BE2C (cell line): Measurements from ENCODE around the gene PDE6B.

Experiments used
- DNase-seq: peaks from one replicate; pipeline ENCODE4 v3.0.0-alpha.2; 2020
- H3K27me3 ChIP-seq: fragments of 250-450 bp; sonication (Bioruptor Pico); 2 replicates; pipeline ENCODE4 v1.5.1; 2020; ENCODE audit warnings: mild to moderate bottlenecking
- H3K36me3 ChIP-seq: fragments of 250-450 bp; sonication (Bioruptor Pico); 2 replicates; pipeline ENCODE4 v1.5.1; 2020; ENCODE audit warnings: mild to moderate bottlenecking
- H3K4me1 ChIP-seq: fragments of 250-450 bp; sonication (Bioruptor Pico); 2 replicates; pipeline ENCODE4 v1.5.1; 2020
- H3K4me3 ChIP-seq: 2 replicates; pipeline ENCODE4 v1.5.1; 2011; ENCODE audit warnings: low read depth, low read length
- H3K9me3 ChIP-seq: fragments of 250-450 bp; sonication (Bioruptor Pico); 2 replicates; pipeline ENCODE4 v1.5.1; 2020
- TF ChIP-seq, protein P1 (sequence below): IDR thresholded peaks from 2 replicates; pipeline ENCODE4 v1.5.1; 2012; ENCODE audit warnings: mild to moderate bottlenecking, low read depth, low read length

Gene PDE6B

DNA sequence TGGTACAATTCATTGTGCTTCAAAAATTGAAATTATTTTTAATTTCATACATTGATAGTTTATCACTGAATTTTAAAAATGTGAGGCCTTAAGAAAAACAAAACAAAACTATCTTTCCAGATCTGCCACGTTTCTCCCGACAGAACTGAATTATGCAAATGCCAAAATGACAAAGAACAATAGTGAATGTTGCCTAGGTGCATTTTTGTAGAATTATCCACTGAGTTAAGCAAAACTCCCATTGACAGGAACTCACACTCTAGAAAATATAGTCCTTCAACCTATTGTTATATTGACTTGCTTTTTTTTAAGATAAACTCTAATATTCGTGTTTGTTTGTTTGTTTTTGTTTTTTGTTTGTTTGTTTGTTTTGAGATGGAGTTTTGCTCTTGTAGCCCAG lies 86.7 kb downstream of the PDE6B start:
- H3K27me3 ChIP-seq, result no peaks in the 10 kb centered on the region
- H3K4me3 ChIP-seq, result no peak overlapping the region
- H3K9me3 ChIP-seq, result no peaks in the 10 kb centered on the region
- DNase-seq, result no peak
- H3K4me1 ChIP-seq, result no peaks in the 10 kb centered on the region
- H3K36me3 ChIP-seq, result peaks cover 5% of the 10 kb centered on the region; the same call in 1 of the 2 replicates
- TF ChIP-seq, protein P1, sequence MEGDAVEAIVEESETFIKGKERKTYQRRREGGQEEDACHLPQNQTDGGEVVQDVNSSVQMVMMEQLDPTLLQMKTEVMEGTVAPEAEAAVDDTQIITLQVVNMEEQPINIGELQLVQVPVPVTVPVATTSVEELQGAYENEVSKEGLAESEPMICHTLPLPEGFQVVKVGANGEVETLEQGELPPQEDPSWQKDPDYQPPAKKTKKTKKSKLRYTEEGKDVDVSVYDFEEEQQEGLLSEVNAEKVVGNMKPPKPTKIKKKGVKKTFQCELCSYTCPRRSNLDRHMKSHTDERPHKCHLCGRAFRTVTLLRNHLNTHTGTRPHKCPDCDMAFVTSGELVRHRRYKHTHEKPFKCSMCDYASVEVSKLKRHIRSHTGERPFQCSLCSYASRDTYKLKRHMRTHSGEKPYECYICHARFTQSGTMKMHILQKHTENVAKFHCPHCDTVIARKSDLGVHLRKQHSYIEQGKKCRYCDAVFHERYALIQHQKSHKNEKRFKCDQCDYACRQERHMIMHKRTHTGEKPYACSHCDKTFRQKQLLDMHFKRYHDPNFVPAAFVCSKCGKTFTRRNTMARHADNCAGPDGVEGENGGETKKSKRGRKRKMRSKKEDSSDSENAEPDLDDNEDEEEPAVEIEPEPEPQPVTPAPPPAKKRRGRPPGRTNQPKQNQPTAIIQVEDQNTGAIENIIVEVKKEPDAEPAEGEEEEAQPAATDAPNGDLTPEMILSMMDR, result no peak

DNA sequence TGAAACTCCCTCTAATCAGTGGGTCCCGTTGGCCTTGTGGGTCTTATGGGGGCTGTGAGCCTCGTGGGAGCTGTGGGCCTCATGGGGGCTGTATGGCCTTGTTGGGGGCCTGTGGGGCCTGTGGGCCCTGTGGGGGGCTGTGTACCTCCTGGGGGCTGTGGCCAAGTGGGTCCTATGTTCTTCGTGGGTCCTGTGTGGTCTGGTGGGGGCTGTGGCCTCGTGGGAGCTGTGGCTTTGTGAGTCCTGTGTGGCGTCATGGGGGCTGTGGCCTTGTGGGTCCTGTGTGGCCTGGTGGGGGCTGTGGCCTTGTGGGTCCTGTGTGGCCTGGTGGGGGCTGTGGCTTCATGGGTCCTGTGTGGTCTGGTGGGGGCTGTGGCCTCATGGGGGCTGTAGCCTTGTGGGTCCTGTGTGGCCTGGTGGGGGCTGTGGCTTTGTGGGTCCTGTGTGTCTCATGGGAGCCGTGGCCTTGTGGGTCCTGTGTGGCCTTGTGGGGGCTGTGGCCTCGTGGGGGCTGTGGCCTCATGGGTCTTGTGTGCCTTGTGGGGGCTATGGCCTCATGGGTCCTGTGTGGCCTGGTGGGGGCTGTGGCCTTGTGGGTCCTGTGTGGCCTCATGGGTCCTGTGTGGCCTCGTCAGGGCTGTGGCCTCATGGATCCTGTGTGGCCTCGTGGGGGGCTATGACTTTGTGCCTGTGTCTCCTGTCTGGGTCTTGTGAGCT lies 87.7 kb downstream of the PDE6B start:
- H3K36me3 ChIP-seq, result peaks cover 5% of the 10 kb centered on the region; the same call in 1 of the 2 replicates
- H3K9me3 ChIP-seq, result no peaks in the 10 kb centered on the region
- no peak overlapping the region for H3K4me3 ChIP-seq
- TF ChIP-seq, protein P1, result no peak
- H3K4me1 ChIP-seq, result no peaks in the 10 kb centered on the region
- H3K27me3 ChIP-seq, result no peaks in the 10 kb centered on the region
- DNase-seq, result no peak

DNA sequence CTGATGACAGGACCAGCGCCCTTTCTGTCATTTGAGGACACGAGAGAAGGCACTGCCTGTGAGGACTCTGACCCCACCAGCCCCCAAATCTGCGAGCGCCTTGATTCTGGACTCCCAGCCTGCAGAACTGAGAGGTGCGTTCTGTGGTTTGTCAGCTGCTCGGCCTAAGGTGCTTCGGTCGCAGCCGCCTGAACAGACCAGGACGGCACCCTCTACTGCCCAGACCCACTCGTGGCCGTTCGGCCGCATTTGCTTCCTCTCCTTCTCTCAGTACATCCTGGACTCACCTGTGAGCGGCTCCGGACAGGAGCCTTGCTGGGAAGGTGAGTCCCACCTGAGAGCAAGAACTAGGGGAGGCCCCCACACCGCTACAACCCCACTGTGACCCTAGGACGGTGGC lies 88.7 kb downstream of the PDE6B start:
- Histone ChIP-seq H3K36me3 (peaks cover 5% of the 10 kb centered on the region; the same call in 1 of the 2 replicates), H3K9me3 (no peaks in the 10 kb centered on the region), H3K4me3 (no peak overlapping the region), H3K4me1 (no peaks in the 10 kb centered on the region), H3K27me3 (no peaks in the 10 kb centered on the region)
- TF ChIP-seq, protein P1, result no peak
- DNase-seq, result no peak

- Histone ChIP-seq H3K4me1 (no peaks in the 10 kb centered on the region), H3K9me3 (no peaks in the 10 kb centered on the region), H3K27me3 (no peaks in the 10 kb centered on the region), H3K36me3 (peaks cover 3% of the 10 kb centered on the region; the same call in 1 of the 2 replicates), H3K4me3 (no peak overlapping the region)
- DNase-seq, result no peak
- TF ChIP-seq, protein P1, result no peak
Observed at GRCh38 chr4:717601-718320, 92.4 kb downstream of the PDE6B start.

DNA sequence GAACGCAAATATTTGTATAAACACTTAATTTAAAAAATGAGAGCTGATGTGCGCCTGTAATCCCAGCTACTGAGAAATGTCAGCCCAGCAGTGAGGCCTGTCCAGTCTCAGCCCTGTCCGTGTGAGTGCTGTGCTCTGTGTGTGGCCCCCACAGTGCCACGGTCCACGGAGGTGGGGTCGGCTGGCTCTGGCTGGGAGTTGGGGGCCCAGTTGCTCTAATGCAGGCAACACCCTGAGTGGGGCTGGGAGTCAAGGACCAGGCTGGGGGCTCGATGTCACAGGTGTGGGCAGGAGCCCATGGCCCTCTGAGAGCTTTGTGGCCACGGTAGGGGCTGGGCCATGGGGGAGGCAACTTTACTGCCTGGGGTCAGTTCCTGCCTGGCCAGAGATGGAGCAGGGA lies 93.1 kb downstream of the PDE6B start:
- TF ChIP-seq, protein P1, result no peak
- Histone ChIP-seq H3K9me3 (no peaks in the 10 kb centered on the region), H3K4me3 (no peak overlapping the region)

More for the DNA sequence above, 93.1 kb downstream of the PDE6B start:
- Histone ChIP-seq H3K36me3 (peaks cover 4% of the 10 kb centered on the region; the same call in 1 of the 2 replicates), H3K27me3 (no peaks in the 10 kb centered on the region), H3K4me1 (no peaks in the 10 kb centered on the region)
- no peak for DNase-seq
